Measurements from ENCODE around the gene DHODH. TPM values are rescaled to one million over a fixed set of nuclear protein-coding genes. Genes with fewer than 3 reads are reported as not detected.
A peak's percentile ranks its signal among the peaks of the same experiment; 100 is the strongest.

Gene DHODH
- total and polyA plus RNA-seq, 2 donors (not counting 3 experiments of a cell fraction or from before 2014, with no cell fraction given), result 5.8 to 9.2 TPM

GRCh38 chr16:72066747-72067146 is 58.2 kb downstream of the DHODH start:
- no TSS peak for BruUV-seq (replicated peaks)
- POLR2A ChIA-PET, result no interaction called here
- Histone ChIP-seq H2AFZ (ENCODE audit: low read depth, low read length) (no peak overlapping the region), H3K36me3 (ENCODE audit: control insufficient read depth in 2 of 2, extremely low read depth in 1 of 2, insufficient read depth in 2 of 2, low read length in 2 of 2) (no peaks in the 10 kb centered on the region), H3K4me3 (replicated peaks in 1 of 3; ENCODE audit: insufficient read depth in 1 of 3, low read depth in 1 of 3, low read length in 3 of 3) (no peak overlapping the region), H3K27me3 (ENCODE audit: control insufficient read depth in 2 of 2, insufficient read depth in 2 of 2, low read length in 2 of 2) (peaks cover 0 to 1% of the 10 kb centered on the region in 2 experiments), H3K79me2 (ENCODE audit: control insufficient read depth, insufficient read depth, low read length) (no peaks in the 10 kb centered on the region), H3K9ac (replicated peaks; ENCODE audit: extremely low read depth, insufficient read depth, low read length) (no peak overlapping the region), H3K9me3 (replicated peaks; ENCODE audit: control insufficient read depth, insufficient read depth, low read length) (no peaks in the 10 kb centered on the region), H3K9me1 (replicated peaks; ENCODE audit: control insufficient read depth, extremely low read depth, insufficient read depth, low read length) (no peaks in the 10 kb centered on the region), H3K27ac (ENCODE audit: insufficient read depth, low read depth, low read length) (no peak overlapping the region), H3K4me1 (ENCODE audit: control insufficient read depth, extremely low read depth, insufficient read depth, low read length) (no peaks in the 10 kb centered on the region), H4K20me1 (replicated peaks; ENCODE audit: control insufficient read depth, extremely low read depth, insufficient read depth, low read length) (no peaks in the 10 kb centered on the region), H3K4me2 (ENCODE audit: insufficient read depth, low read length) (no peak overlapping the region)
- dilution Hi-C loops (cut with MboI; ENCODE audit: extremely low pct_ligation_motif_present, low sequenced_read_pairs) (no loop called here), intact Hi-C loops (cut with micrococcal nuclease) (loop anchor here (1.0 to 10.0 kb wide), 3 partner anchors 27 to 1888 kb away; partner anchors contain the start of genes DHX38 and TXNL4B)
- FAIRE-seq, result no peak
- peak; percentile 39 for DNase-seq (ENCODE audit: low read depth, low spot score)
- TF ChIP-seq MAX (IDR thresholded peaks at IDR 0.05; ENCODE audit: insufficient read depth, insufficient read length) (no peak), GATA2 (IDR thresholded peaks at IDR 0.05; ENCODE audit: insufficient read depth, insufficient read length, low read depth, low read length) (no peak), JUN (IDR thresholded peaks at IDR 0.05; ENCODE audit: borderline replicate concordance, insufficient read depth, insufficient read length, low read depth) (no peak), CTCF (IDR thresholded peaks at IDR 0.05; ENCODE audit: extremely low read depth in 1 of 2, insufficient read depth in 1 of 2, low read depth in 1 of 2, low read length in 2 of 2) (peak; percentile 36 to 52), POLR2AphosphoS5 (IDR thresholded peaks at IDR 0.05; ENCODE audit: insufficient read depth, low read depth, low read length) (no peak), POLR2A (IDR thresholded peaks at IDR 0.05; ENCODE audit: low read depth, low read length) (no peak), EZH2 (IDR thresholded peaks at IDR 0.05; ENCODE audit: borderline replicate concordance, low read depth, low read length, severe bottlenecking) (no peak), FOS (IDR thresholded peaks at IDR 0.05; ENCODE audit: borderline replicate concordance, insufficient read depth, low read length) (no peak), MYC (IDR thresholded peaks at IDR 0.05; ENCODE audit: low read depth, low read length) (no peak)
- CTCF ChIA-PET, result interaction anchor here (0.7 to 2.6 kb wide), 15 partner anchors 11 to 1890 kb away, joined by 3 to 16 read pairs (median 4); partner anchors contain the start of genes DHX38 and TXNL4B
